ENCODE measurements around the gene CDC42BPB.
"Not testable (repeated sequence)": the region's sequence is repeated elsewhere in the genome, so short reads cannot be mapped to it uniquely, and the experiment has no call there.

The CDC42BPB gene

DNA sequence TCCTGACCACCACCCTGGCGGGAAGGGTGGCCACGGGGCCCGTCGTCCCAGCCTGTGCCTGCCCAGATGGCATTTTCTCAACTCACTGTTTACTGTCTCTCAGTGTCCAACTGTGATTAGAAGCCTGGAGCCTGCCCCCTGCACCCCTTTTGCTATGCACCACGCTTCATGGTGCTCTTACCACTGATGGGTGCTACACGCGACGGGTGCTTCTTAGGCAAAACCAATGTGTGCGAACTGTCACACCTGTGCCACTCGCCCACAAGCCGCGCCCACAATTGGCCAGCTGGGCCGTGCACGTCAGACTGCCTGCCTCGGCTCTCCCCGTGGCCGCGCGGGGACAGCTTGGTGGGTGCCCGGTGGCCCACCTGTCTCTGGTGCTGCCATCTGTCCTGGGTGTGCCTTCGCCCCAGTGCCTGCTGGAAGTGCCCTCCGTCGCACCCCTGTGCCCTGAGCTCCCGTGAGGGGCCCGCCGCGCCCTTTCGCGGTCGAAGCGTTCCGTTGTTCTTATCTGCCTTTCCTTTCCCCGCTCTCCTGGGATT, 150.0 kb downstream of the CDC42BPB start:
- DNase-seq = no peak

DNA sequence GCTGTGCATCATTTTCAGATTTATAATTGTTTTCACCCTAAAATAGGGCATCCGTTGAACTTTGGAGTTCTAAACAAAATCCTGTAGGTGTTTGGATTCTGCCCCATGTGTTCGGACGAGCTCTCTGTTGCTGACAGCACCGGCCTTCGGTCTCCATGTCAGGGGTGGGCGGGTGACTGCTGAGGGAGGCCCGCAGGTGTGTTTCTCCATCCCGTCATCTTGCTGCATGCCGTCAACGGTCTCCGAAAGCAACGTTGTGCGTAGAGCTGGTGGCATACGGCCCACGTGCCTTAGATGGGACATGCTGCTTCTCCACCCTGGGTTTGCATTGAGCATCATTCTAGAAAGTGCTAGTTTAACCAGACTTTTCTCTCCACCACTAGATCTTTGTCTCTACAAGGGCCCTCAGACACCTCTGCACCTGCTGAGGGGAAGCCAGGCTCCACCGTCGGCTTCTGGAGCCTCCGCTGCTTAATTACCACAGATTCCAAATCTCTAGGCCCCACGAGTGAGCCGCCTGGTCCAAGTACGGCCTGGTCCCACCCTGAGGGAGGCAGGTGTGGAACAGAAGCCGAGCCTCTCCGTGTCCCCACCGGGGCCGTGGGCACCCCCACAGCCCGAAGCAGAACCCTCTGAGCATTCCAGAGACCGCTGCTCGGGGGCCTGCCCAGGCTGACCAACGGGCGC, 150.6 kb downstream of the CDC42BPB start:
- DNase-seq = no peak

DNA sequence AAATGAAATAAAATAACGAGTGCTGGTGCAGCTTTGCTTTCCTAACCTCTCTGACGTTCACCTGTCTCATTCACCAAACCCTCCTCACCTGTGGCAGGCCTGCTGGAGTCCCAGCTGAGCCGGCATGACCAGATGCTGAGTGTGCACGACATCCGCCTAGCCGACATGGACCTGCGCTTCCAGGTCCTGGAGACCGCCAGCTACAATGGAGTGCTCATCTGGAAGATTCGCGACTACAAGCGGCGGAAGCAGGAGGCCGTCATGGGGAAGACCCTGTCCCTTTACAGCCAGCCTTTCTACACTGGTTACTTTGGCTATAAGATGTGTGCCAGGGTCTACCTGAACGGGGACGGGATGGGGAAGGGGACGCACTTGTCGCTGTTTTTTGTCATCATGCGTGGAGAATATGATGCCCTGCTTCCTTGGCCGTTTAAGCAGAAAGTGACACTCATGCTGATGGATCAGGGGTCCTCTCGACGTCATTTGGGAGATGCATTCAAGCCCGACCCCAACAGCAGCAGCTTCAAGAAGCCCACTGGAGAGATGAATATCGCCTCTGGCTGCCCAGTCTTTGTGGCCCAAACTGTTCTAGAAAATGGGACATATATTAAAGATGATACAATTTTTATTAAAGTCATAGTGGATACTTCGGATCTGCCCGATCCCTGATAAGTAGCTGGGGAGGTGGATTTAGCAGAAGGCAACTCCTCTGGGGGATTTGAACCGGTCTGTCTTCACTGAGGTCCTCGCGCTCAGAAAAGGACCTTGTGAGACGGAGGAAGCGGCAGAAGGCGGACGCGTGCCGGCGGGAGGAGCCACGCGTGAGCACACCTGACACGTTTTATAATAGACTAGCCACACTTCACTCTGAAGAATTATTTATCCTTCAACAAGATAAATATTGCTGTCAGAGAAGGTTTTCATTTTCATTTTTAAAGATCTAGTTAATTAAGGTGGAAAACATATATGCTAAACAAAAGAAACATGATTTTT, 151.9 kb downstream of the CDC42BPB start:
- DNase-seq = no peak

DNA sequence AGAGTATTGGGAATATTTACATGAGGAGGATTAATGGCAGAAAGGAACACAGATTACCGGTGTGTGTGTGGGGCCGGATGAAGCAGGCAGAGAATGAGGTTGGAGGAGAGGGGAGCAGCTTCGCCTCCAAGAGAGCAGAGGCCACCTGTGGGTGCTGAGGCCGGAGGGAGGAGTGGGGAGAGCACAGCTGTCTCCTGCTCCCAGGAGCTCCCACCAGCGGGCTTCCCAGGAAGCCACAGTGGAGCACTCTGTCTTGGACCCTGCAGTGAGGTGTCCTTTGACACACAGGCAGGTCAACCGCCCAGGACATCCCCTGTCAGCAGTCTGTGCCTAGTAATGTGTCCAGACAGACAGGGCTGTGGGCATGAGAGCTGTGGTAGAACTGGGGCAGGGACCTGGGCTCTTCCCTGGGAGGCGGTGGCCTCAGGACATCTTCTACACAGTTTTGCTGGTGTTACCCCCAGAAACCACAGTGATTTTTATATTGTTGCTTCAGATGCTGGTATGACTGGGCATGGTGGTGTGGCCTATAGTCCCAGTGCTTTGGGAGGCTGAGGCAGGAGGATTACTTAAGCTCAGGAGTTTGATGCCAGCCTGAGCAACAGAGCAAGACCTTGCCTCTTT, 153.3 kb downstream of the CDC42BPB start:
- DNase-seq = no peak

DNA sequence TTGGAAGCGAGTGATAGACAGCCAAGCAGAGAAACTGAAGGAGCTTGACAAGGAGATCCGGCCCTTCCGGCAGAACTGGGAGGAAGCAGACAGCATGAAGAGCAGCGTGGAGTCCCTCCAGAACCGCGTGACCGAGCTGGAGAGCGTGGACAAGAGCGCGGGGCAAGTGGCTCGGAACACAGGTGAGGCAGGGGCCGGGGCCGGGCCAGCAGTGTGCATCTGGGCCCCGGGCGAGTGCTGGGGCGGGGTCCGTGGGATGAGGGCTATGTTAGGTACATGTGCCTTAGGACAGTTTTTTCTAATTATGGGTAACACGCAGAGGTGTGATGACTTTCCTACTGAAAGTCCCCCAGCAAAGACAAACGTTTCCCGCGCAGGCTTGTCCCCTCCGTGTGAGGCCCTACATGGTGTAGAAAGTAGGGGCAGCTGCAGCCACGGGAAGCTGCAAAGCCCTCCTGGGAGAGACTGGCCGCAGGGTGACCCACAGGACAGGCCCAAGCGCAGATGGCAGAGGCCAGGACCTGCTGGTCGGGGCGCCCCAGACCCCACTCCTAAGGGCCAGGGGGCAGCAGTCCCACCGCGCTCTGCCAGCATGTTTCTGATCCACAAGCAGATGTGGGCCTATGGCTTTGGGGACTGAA, 154.0 kb downstream of the CDC42BPB start:
- DNase-seq = no peak

DNA sequence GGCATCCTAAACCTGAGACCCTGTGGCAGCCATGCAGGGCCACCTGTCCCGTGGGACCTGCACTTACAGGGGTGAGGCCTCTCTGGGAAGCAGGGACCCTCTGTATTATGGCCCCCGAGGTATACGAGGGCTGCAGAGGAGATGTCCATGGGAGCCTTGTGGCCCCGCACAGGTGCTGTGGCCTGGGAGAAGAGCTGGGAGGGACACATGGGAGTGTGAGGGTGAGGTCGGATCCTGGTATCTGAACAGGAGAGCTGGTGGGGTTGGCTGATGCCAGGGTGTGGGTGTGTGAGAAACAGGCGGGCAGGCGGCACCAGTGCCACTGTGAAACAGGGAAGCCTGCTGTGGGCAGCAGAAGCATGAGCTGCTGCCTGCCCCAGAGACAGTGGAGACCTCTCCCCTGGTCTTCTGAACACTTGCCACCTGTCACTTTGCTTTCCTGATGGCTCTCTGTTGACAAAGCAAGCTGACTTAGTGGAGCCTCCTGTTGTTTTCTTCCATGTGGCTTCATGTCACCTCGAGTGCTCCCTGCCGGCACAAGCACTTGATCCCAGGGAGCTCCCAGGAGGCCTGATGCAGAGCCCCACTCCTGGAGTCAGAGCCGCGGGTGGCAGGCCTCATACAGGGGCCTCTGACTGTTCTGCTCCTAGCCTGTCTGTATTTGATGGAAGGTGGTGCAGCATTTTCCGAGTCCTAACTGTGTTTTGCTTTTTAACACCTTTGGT, 154.7 kb downstream of the CDC42BPB start:
- DNase-seq = no peak

DNA sequence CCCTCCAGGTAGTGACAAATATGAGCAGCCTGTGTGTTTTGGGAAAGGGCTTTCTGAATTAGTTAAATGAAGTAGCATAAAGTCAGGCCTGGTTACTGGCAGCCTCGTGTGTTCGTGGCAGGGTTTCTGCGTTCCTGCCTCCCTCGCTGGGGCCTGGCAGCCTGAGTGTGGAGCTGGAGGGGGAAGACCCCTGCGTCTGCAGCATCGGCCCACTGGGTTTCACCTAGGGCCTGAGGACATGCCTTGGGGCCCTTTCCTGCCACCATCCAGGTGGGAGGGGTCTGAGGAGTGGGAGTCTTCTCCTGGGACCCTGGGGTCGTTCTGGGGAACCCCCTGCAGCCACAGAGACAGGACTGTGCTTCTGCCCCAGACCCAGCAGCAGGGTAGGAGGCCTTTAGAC, 155.3 kb downstream of the CDC42BPB start:
- DNase-seq = no peak

DNA sequence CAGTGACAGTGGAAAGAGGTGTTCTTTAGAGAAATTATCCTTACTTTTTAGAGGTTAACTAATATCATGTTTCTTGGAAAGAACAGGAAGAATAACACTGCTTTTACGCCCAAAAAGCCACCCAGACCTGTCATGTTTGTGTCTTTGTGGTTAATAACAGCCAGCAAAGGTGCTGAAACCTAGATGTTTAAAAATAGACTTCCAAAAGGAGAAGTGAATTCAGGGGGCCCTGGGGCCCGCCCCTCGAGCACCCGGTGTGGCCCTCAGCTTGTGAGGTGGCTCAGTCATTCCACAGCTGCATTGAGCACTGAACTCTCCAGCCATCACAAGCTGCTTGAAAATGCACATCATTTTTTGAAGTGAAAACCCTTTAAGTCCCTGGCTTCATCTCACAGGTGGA, 155.7 kb downstream of the CDC42BPB start:
- no peak for DNase-seq

DNA sequence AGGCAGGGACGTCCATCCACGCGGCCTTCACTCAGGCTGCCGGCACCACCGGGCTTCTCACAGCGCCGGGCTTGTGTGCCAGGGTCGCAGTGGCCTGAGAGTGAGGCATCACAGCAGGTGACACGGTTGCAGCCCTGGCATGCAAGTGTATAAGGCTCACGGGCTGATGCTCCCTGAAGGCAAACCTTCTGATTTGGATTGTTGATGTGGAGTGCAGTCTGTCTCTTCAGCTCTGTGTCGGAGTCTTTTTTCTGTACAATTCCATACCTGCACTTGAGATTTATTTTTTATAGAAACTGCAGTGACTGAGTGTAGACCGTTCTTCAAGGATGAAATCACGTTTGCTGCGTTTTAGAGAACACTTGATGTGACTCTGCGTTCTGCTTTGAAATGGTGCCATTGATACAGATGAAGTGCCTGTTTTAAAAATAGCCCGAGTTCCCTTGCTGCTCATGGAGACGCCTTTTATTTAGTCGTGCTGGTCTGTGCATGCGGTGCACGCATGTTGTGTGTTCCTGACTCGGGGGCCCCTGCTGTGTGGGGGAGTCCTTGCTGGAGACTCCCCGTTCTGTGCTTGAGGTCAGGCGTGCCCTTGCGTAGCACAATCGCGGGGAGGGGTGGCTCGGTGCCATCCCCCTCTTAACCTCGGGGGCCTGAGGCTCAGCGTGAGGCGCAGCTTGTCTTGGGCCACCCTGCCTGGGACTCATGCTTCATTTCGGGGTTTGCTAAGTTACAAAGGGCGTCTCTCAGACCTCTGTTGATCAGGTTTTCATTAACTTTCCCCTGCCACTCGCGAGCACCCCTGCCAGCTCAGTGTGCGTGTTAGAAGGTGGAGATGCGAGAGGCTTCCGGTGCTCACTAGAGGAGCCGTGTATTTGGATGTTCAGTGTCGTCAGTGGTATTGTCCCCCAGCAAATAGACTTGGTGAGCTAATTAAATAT, 156.4 kb downstream of the CDC42BPB start:
- no peak for DNase-seq

DNA sequence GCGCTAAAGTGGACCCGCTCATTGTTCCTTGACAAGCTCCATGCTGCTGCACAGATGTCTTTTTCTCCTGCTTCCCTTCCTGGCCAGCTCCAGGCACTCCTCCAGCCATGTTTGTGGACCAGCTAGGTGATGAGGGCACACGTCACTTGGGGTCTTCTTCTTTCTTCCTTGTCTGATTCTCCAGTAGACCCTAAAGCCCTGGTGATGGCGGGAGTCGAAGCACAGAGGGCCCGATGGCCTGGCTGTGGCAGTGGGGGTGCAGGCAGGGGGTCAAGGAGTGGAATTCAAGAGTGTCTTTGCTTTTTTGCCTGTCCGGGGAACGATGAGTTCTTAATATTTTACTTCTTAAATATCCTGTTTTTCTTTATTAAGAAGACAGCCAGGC, 157.8 kb downstream of the CDC42BPB start:
- no peak for DNase-seq

DNA sequence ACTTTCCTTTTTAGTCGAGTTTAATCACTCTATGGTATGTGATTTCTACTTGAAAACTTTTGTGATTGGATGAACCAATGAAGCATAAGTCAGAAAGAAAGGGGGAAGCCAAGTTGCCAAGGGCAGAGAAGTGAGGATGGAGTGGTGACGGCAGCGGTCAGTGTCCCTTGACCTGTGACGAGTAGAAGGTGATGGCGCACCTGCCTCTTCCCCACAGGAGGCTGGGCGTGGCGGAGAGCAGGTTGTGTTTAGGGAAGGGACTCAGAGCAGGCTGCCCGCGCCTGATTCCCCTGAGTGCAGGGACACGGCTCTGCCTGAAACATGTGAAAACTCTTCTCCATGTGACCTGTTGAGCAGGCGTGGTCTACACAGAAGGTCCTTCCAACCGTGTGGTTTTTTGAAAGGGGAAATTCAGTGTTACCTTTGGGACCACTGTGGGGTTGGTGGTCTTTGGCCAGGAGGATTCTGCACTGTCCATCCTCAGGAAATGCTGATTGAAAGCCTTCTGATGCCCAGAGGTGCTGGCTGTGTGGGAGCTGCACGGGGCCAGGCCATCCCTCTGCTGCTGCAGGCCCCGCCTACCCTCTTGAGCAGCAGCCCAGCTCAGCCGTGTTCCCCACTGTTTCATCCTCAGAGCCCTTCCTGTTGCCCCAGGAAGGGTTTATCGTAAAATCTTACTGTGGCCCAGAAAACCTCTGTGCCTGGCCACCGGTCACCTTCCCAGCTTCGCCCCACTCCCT, 158.4 kb downstream of the CDC42BPB start:
- DNase-seq = no peak

DNA sequence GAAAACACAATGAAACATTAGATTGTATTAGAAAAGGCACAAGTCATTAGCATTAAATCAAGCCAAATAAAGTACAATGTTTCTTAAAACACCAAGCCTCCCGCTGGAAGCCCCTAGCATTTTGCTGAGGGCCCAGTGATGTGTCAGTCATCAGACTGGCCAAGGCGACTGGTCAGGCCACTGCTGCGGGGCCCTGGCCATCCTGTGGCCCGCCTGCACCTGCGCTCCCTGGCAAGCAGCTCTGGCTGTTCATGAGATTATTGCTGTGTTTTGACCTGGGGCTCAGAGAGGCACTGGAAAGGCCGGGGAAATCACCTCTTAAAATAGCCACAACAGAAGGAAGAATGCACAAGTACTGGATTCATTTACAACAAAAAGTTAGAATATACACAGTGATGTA, 159.1 kb downstream of the CDC42BPB start:
- no peak for DNase-seq

DNA sequence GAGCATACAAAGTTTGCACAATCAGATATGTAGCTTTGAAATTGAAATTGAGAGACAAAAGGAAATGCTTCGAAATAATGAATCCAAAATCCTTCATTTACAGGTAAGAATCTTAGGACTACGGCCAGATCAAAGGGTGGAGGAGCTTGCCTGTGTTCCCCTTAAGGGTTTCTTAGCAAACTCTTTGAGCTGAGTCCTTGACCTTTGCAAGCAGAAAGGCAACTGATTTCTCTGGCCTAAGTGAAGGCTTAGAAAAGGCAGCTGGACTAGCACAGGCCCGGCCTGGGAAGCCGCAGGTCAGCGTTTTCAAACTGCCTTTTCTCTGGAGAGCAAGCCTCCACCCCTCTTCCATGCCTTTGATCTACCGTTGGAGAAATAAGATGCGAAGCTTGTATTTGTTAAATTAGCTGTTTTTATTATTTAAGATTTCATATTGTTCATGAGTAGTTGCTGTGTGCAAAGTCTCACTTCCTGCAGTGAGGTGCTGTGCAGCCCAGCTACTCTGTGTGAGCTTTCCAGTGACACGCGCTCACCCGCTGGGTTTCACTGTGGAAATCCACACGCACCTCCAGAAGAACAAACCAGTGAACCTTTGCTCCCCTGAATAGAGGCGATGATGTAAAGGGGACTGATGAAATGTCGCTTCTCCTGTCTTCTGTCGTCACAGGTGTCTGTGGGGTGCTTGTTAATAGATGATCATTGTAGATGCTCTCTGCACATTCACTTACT, 159.9 kb downstream of the CDC42BPB start:
- no peak for DNase-seq

DNA sequence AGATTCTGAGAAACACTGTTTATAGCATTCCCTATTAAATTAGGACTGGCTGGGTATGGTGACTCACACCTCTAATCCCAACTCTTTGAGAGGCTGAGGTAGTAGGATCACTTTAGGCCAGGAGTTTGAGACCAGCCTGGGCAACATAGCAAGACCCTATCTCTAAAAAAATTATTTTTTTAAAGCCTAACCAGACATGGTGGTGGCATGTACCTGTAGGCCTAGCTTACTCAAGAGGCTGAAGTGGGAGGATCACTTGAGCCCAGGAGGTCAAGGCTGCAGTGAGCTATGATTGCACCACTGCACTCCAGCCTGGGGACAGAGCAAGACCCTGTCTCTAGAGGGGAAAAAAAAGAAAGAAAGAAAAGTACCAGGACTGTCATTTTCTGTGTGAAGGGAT, 160.6 kb downstream of the CDC42BPB start:
- DNase-seq = not testable (repeated sequence)

DNA sequence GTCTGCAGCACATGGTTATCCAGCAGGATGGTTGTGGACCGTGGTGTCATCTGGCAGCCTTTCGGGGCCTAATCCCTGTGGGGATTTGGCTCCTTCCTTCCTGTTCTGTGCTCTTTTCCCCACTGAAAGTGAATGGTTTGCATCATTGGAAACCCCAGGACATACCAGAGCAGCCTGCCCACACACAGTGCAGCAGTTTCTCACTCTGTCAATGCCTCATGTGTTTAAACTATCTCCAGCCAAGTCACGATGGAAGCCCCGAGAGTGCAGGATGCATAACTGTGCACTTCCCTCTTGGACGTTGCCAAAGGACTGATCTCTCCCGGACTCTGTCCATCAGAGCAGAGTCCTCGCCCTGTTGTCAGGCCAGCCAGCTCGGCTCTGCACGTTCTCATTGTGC, 163.9 kb downstream of the CDC42BPB start:
- no peak for DNase-seq

DNA sequence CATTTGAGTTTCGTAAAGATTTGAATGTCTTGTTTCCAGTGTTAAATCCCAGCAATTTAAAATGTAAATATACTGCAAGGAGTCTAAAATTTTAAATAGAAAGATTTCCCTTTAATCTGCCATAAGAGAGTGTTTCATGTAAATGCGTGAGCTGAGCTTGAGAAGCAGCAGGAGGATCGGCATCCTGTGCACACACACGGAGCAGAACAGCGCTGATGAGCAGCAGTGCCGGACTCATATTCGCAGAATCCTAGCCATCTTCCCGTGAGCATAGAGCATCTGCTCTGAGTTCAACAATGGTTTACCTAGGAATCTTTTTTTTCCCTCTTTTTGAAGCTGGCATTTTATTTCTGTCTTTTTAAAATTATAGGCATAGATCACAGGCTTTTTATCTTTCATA, 164.7 kb downstream of the CDC42BPB start:
- no peak for DNase-seq

DNA sequence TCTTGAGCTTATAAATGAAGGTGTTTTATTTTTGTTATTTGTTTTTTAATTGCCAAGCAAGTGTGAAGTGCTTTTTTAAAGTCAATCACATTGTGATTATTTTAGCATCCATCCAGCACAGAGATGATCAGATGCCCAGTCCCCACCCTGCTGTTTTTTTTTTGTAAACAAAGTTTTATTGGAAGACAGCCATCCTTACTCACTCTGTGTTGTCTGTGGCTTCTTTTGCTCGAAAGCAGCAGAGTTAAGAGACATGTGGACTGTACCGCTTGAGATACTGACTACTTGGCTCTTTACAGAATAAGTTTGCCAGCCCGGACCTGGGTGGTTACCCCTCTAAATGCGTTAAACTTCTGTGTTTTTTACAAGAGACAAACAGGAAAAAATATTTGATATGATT, 165.8 kb downstream of the CDC42BPB start:
- DNase-seq = no peak

DNA sequence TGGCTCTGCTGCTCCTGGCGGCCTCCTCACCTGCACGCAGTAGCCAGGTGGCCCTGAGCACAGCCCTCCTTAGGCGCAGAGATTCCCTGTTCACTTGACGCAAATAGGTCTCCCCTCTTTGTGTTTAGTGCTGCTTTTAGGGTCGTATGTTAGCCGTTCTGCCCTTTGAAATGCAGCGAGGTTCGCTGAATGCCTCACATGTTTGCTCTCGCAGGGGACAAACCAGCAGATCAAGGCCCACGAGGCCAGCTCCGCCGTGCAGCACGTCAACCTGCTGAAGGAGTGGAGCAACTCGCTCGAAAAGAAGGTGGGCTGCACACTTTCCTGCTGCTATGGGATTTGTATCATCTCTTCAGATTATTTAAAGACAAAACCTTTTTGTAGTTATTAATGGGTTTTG, 166.2 kb downstream of the CDC42BPB start:
- DNase-seq = no peak

DNA sequence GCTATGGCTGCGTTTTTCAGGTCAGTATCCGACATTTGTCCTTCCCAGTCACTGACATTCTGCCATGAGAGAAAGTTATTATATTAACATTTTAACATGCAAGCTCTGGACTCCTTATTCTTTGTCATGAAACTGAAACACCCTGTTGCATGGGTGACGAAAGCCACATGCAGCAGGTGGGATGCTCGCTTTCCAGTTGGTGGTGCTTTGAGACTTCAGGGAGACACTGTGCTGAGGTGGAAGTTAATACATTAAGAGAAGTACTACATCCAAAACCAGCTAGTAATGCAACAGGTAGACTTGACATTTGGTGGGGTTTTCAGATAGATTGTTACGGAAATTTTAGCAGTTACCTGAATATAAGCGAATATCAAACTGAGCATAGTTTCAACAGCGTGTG, 167.7 kb downstream of the CDC42BPB start:
- DNase-seq = no peak

DNA sequence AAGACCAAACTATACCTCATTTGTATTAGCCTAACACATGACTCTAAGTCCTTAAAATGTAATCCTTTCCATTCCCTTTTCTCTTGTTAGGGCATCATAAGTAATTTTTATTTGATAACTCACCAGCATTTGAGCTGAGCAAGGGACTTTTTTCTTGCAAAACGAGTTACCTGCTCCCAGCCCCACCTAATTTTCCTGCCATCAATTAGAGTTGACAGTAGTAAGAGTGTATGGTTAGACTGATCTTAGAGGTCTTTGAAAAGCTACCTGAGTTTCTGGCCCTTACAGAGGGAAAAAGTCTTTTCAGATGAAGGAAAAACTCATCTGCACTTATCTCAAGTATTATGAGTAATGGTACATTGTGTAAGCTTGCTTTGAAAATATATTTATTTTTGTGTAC, 168.6 kb downstream of the CDC42BPB start:
- no peak for DNase-seq
